Left lung (tissue), 10 donors: ENCODE data around the gene RRP1. TPM values are rescaled to one million over a fixed set of nuclear protein-coding genes. Genes with fewer than 3 reads are reported as not detected.

Experiments used
- ATAC-seq: fragments of 200-7000 bp; cut with Tn5 transposase; one replicate; pipeline ENCODE4 v1.9.1; 2020; ENCODE audit warnings: moderate library complexity
- DNase-seq, 4 donors: peaks; one replicate each; pipeline ENCODE4 v3.0.0-alpha.2; 2013 to 2020
- H3K27ac ChIP-seq, 2 donors: fragments of 200-600 bp; sonication (generic) in 1 of 2; one replicate each; pipeline versions ENCODE4 v1.5.0 to v1.8.0; 2020 to 2021
- H3K27me3 ChIP-seq, 2 donors: fragments of 200-600 bp; sonication (generic) in 1 of 2; one replicate each; pipeline versions ENCODE4 v1.5.0 to v1.8.0; 2020 to 2021
- H3K36me3 ChIP-seq, 2 donors: fragments of 200-600 bp; sonication (generic) in 1 of 2; one replicate each; pipeline versions ENCODE4 v1.5.0 to v1.8.0; 2020 to 2021
- H3K4me1 ChIP-seq, 2 donors: fragments of 200-600 bp; one replicate each; pipeline ENCODE4 v1.8.0; 2021
- H3K4me3 ChIP-seq, 2 donors: fragments of 200-600 bp; sonication (generic) in 1 of 2; one replicate each; pipeline versions ENCODE4 v1.5.0 to v1.8.0; 2020 to 2021; ENCODE audit warnings: mild to moderate bottlenecking in 1 of 2
- H3K9me3 ChIP-seq, 2 donors: fragments of 200-600 bp; sonication (generic) in 1 of 2; one replicate each; pipeline versions ENCODE4 v1.5.0 to v1.8.0; 2020 to 2021
- CTCF ChIP-seq, 2 donors: fragments of 200-600 bp; sonication (generic) in 1 of 2; IDR thresholded peaks; one replicate each; pipeline versions ENCODE4 v1.5.0 to v1.8.0; 2021; ENCODE audit warnings: antibody characterized with exemption in 2 of 2
- intact Hi-C, 2 donors: fragments of 100-400 bp; cut with DNase I; formaldehyde crosslinking; loops; one replicate each; pipeline versions ENCODE4 v1.11.2 to v1.14.2; 2022
- polyA plus RNA-seq, 6 donors: library from polyadenylated mRNA; unstranded; fragments of 120-200 nt; gene quantifications; one replicate each; pipeline ENCODE4 v1.2.1, GENCODE V29; 2013; ENCODE audit not compliant: insufficient read length in 6 of 6
- total RNA-seq, 2 donors: library from RNA; stranded (reverse); fragmentation: NEBNext Ultra II Directional; extraction: Animal tissue kit (Norgen Biotek cat#: 25700); gene quantifications; one replicate each; pipeline ENCODE4 v1.2.1, GENCODE V29; 2021
- donor health status: DM: no; HTN: yes; CAD: no.
- donor health status: DM: no; HTN: no; CAD: no.

The RRP1 gene
- total and polyA plus RNA-seq, 8 donors: 16.1 to 28.0 (median 26.2) TPM

DNA sequence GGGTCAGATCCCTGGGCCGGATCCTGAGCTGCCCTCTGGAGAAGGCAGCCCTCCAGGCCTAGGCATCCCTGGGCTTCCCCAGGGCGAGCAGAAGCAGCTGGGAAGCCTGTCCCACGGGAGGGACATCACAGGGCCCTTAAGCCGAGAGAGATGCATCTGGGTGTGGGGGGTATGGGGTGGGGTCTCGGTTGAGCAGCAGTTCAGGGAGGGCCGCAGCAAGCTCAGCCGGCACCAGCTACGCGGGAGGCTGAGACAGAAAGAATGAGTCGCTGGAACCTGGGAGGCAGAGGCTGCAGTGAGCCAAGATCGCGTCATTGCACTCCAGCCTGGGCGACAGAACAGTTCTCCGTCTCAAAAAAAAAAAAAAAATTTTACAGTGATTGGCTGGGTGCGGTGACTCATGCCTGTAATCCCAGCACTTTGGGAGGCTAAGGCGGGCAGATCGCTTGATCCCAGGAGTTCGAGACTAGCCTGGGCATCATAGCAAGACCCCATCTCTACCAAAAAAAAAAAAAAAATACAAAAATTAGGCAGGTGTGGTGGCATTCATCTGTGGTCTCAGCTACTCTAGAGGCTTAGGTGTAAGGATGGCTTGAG, 37.7 kb downstream of the RRP1 start:
- intact Hi-C loops: no loop called here
- TF ChIP-seq CTCF (IDR thresholded peaks at IDR 0.05): no peak
- Histone ChIP-seq H3K27ac (no peak overlapping the region), H3K4me1 (no peaks in the 10 kb centered on the region), H3K27me3 (peaks cover 0 to 41% of the 10 kb centered on the region in 2 donors), H3K9me3 (no peaks in the 10 kb centered on the region), H3K4me3 (no peak overlapping the region), H3K36me3 (no peaks in the 10 kb centered on the region)
- peak; percentile 38 for ATAC-seq
- DNase-seq: peak in 1 of 4 donors; percentile 39

- no peak overlapping the region for H3K27ac ChIP-seq
- H3K4me1 ChIP-seq: peaks cover 0 to 11% of the 10 kb centered on the region in 2 donors
- H3K9me3 ChIP-seq: no peaks in the 10 kb centered on the region
- no peak for TF ChIP-seq CTCF (IDR thresholded peaks at IDR 0.05)
- no peak overlapping the region for H3K4me3 ChIP-seq
- intact Hi-C loops: no loop called here
- peaks cover 0 to 41% of the 10 kb centered on the region in 2 donors for H3K27me3 ChIP-seq
- DNase-seq (peak in 1 of 4 donors; percentile 41), ATAC-seq (no peak)
- H3K36me3 ChIP-seq: no peaks in the 10 kb centered on the region
Measured at GRCh38 chr21:43829161-43829560, 39.8 kb downstream of the RRP1 start.

DNA sequence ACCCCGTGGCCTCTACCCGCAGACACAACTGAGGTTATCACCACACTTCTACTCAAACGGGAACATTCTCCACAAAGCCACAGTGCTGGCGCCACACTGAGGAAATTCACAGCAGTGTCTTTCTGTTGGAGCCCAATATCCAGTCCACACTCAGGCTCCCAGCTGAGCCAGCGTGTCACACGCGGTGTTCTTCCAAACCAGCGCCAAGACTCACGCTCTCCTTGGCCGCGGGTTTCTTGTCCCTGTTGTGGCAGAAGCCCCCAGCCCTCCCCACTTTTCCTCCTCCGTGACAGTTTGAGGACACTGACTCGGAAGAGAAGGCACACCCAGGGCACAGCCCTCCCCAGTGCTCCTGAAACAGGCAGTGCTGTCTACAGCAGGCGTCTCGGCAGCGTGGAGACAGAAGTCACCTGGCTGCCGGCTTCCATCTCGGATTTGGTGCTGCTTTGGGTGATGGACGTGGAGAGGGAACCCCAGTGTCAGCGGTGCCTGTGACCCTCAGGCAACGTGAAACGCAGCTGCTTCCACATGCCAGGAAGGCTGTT, 40.3 kb downstream of the RRP1 start:
- H3K4me3 ChIP-seq: no peak overlapping the region
- no peak for TF ChIP-seq CTCF (IDR thresholded peaks at IDR 0.05)
- no peaks in the 10 kb centered on the region for H3K36me3 ChIP-seq
- H3K9me3 ChIP-seq: no peaks in the 10 kb centered on the region
- peaks cover 0 to 41% of the 10 kb centered on the region in 2 donors for H3K27me3 ChIP-seq
- H3K4me1 ChIP-seq: peaks cover 0 to 16% of the 10 kb centered on the region in 2 donors
- no peak overlapping the region for H3K27ac ChIP-seq
- intact Hi-C loops: no loop called here
- DNase-seq (peak in 1 of 4 donors; percentile 51), ATAC-seq (no peak)

- Histone ChIP-seq H3K4me3 (no peak overlapping the region), H3K27ac (no peak overlapping the region), H3K4me1 (peaks cover 0 to 28% of the 10 kb centered on the region in 2 donors), H3K36me3 (no peaks in the 10 kb centered on the region), H3K9me3 (no peaks in the 10 kb centered on the region), H3K27me3 (peaks cover 0 to 32% of the 10 kb centered on the region in 2 donors)
- intact Hi-C loops: no loop called here
- no peak for ATAC-seq
- DNase-seq: peak in 1 of 4 donors; percentile 31
- TF ChIP-seq CTCF (IDR thresholded peaks at IDR 0.05): no peak
Measured at GRCh38 chr21:43832158-43832550, 42.8 kb downstream of the RRP1 start.

GRCh38 chr21:43832648-43833047, 43.3 kb downstream of the RRP1 start:
- ATAC-seq: no peak
- no peak for TF ChIP-seq CTCF (IDR thresholded peaks at IDR 0.05)
- H3K4me1 ChIP-seq: peaks cover 0 to 28% of the 10 kb centered on the region in 2 donors

More at GRCh38 chr21:43832648-43833047, 43.3 kb downstream of the RRP1 start:
- no peak overlapping the region for H3K27ac ChIP-seq
- peaks cover 0 to 32% of the 10 kb centered on the region in 2 donors for H3K27me3 ChIP-seq
- peak in 1 of 4 donors; percentile 47 for DNase-seq
- intact Hi-C loops: no loop called here
- no peaks in the 10 kb centered on the region for H3K9me3 ChIP-seq
- no peak overlapping the region for H3K4me3 ChIP-seq
- no peaks in the 10 kb centered on the region for H3K36me3 ChIP-seq
